HG03097 (cell line): ENCODE results near the gene CUX1.

ENCODE experiments used
- ATAC-seq: cut with Tn5 transposase; IDR thresholded peaks from one replicate; pipeline ENCODE4 v1.9.1; 2021; ENCODE audit not compliant: unreplicated experiment, low FRiP score

The CUX1 gene

GRCh38 chr7:102275123-102275703, 457.8 kb downstream of the CUX1 start:
- no peak for ATAC-seq

- no peak for ATAC-seq
These were observed 460.5 kb downstream of the CUX1 start for GRCh38 chr7:102277901-102278300.

GRCh38 chr7:102279537-102280400, 462.3 kb downstream of the CUX1 start:
- no peak for ATAC-seq

- ATAC-seq = no peak
These were observed 463.1 kb downstream of the CUX1 start for GRCh38 chr7:102280521-102280920.

GRCh38 chr7:102281785-102282184, 464.4 kb downstream of the CUX1 start:
- no peak for ATAC-seq

- no peak for ATAC-seq
These were observed 465.3 kb downstream of the CUX1 start for GRCh38 chr7:102282465-102283362.

- ATAC-seq = no peak
These were observed 466.2 kb downstream of the CUX1 start for GRCh38 chr7:102283477-102284189.

- no peak for ATAC-seq
These were observed 467.0 kb downstream of the CUX1 start for GRCh38 chr7:102284399-102284798.

- no peak for ATAC-seq
These were observed 467.6 kb downstream of the CUX1 start for GRCh38 chr7:102284891-102285539.

- no peak for ATAC-seq
These were observed 468.3 kb downstream of the CUX1 start for GRCh38 chr7:102285540-102286236.

GRCh38 chr7:102286237-102287110, 469.0 kb downstream of the CUX1 start, which contains the start of gene SH2B2:
TSS of gene SH2B2 (plus strand) at chr7:102286868. CDS start at chr7:102300551, 13,683 bp downstream.
- no peak for ATAC-seq

GRCh38 chr7:102287111-102287980, 469.9 kb downstream of the CUX1 start:
- ATAC-seq = no peak

- ATAC-seq = no peak
These were observed 470.5 kb downstream of the CUX1 start for GRCh38 chr7:102287981-102288278.

GRCh38 chr7:102288285-102288930, 471.0 kb downstream of the CUX1 start:
- ATAC-seq = no peak

- no peak for ATAC-seq
These were observed 471.6 kb downstream of the CUX1 start for GRCh38 chr7:102289057-102289456.

- ATAC-seq = no peak
These were observed 473.9 kb downstream of the CUX1 start for GRCh38 chr7:102291056-102291915.
